Activated CD4-positive, CD25-positive, alpha-beta regulatory T cell (primary cell): ENCODE measurements around the gene ERBB4.
A peak's percentile ranks its signal among the peaks of the same experiment; 100 is the strongest.

Experiments used
- DNase-seq, 4 experiments: peaks; one replicate each; lab custom pipeline; 2025; lab: John Stamatoyannopoulos, UW

Gene ERBB4

GRCh38 chr2:212538305-212539071 lies at the start of gene ERBB4:
ERBB4 (minus strand) TSS chr2:212538802; CDS start chr2:212538530, 272 bp downstream.
- DNase-seq: no peak

- DNase-seq: no peak
Measured at GRCh38 chr2:212580117-212580516, 41.5 kb upstream of the ERBB4 start.

GRCh38 chr2:212556296-212556695 lies 17.7 kb upstream of the ERBB4 start:
- no peak for DNase-seq

GRCh38 chr2:212554233-212554632 lies 15.6 kb upstream of the ERBB4 start:
- DNase-seq: no peak

- no peak for DNase-seq
Measured at GRCh38 chr2:212549941-212550340, 11.3 kb upstream of the ERBB4 start.

DNA sequence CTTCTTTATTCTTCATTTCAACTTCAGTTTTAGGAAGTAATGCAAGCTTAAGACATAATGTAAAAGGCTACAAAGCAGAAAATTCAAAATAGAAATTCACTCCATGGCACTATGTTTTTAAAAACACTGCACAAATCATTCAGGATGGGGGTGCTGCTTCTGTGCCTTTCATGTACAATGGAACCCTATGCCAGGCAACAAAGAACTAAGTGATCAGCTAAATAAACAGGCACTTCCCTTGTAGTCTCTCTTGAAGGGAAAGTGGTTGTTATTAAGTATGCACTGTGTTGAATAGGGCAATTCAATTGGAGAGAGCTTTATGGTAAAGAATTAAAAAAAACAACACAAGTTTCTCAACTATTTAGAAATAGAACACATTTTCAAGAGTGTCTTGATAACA lies 10.9 kb upstream of the ERBB4 start:
- DNase-seq: no peak

DNA sequence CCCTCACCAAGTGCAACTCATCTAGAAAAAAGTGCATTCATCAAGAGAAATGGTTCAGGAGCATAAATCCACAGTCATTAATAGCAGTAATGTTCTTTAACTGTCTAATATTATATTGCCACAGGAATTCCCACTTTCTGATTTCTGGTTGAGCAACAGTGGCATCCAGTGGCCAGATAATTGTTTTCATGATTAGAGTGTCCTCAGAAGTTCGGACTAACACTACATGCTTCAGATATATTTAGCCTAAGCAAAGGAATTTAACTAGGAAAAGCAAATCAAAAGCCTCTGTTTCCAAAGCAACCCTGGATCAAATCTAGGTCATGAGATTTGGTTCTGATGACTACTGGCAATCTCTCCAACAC lies 9.8 kb upstream of the ERBB4 start:
- DNase-seq: no peak

DNA sequence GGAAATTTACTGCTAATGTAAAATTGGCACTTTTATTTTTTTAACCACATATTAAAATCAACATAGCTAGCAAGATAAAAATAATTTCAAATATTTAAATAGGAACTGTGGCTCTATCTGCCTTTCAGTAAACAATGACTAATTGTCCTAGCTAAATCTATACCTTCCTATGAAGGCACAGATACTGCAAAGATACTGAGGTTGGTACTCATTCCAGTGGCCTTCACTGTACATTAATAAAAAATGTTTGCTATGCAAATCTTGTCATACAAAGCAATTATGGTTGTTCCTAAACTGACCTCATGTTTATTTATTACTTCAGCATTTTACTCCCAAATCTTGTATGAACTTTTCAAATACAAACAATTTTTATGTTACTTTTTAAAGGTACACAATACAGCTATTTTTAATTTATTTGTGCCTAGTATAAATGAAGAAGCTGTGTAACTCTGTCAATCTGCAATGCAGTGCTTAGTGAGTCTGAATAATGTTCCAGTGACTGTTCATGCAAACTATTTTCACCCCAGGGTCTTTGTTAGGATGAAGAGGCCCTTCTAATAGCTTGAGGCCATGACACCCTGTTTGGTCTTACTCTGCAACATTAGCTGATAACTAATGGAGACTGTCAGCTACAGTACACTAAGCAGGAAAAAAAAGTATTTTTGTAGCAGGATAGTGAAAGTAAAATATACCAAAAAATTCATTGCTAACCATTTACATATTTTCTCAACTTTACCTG lies 9.3 kb upstream of the ERBB4 start:
- DNase-seq: no peak

DNA sequence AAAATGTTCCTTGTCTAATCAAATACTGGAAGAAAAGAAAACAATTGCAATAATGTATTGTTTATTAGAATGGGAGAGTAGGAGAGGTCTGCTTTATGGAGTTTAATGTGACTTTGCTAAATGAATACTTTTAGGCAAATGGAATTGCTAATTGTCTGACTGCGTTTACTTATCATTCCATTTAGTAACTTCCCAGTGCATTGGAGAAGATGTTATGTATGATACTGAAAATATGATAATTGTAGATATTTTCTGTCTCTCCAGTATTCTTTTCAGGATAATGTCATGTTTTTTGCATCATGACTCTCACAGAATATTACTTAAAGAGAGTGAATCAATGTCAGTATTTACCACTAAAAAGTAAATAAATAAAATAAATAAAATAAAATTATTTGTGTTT lies 8.1 kb upstream of the ERBB4 start:
- no peak for DNase-seq

- no peak for DNase-seq
Measured at GRCh38 chr2:212540341-212540740, 1.7 kb upstream of the ERBB4 start.

DNA sequence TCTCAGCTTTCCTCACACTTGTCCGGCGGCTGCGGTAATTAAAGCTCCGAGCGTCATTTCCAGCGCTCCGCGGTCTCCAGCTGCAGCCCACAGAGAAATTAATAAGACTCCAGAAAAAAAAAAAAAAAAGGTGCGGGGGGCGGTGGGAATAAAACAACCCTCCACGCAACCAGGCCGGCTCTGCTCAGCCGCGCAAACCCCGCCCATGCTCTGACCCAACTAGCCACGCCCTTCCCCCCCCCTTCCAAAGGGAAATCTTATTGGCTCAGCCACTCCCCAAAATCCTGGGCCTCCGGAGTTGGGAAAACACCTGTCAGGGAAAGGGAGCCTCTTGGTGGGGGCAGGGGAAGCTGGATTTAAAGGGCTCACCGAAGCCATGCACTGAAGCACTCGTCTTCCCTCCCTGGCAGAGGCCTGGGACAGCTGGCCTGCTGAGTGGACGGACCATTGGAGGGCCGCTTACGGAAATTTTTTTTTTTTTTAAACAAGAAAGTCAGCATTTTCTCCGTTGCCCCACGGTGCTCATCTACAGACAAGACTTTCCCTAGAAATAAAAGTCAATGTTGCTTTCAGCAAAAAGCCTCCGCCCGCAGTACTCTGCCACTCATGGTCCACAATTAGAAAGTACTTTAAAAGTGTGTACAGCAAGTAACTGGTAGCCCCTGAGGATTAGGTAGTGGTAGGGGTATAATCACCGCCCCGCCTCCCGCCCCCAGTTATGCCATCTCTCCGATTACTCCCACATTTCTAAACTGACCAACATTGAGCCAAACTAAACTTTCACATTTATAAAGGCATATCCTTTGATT lies 674 bp upstream of the ERBB4 start:
- DNase-seq: no peak

DNA sequence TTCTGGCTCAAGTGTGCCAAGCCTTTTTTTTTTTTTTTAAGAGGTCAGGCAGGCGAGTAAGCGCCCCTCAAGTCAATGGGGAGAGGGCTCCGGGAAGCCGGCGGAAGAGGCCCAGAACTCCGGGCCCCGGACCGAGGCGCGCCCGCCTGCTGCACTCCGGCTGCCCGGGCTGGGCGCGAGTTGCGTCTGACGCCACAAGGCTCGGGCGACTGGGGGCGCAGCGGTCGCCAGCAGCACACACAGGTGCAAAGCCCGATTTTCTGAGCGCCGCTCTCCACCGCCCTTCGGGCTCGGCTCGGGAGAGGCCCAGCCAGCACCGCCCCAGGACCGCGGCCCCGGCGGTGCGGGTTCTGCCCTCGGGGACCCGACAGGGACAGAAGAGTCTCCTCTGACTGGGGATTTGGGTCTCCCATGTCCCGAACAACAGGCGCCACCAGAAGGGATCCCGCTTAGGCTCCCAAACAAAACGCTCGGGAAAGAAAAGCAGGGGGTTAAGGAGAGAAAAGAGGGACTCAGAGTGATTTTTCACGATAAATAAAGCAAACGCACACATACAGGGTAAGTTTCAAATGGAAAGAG lies 787 bp downstream of the ERBB4 start:
- DNase-seq: peak in 1 of 4 experiments; percentile 1

DNA sequence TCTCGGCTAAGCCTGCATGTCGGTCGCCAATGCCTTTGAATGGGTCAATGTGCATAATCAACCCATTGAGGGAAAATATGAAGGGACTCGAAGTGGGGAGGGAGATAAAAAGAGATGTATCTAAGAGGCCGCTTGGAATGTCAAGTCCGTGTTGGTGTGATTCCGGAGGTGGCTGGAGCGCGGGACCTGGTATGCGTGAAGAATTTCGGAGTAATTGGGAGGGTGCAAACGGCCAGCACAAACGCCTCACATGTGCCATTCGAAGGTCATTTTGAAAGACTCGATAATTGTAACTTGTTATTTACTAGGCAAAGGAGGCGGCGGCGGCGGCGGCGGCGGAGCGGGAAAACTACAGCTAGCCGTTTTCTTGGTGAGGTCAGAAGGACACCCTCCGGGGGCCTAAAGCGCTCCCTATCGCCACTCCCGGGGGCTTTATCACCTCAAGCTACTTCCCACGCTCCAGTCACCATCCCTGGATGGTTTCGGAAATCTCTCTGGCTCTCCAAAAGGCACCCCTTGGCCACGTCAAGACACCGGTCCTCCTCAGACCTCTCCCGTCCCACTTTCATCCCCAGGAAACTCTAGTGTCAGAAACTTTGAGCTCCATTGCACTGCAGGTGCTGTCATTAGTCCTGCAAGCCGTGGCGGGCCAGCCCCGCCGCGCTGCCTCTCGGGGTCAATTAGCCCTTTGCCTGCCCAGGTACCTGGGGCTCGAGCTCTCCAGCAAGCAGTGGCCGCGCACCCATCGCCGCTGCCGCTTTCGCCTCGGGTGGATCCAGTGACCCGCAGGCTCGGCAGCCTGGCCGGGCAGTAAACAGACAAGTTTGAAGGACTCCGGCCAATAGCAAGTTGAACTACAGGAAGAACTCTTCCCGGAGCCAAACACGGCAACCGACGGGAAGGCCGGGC lies 1.5 kb downstream of the ERBB4 start:
- DNase-seq: no peak

GRCh38 chr2:212535996-212536816 lies 2.4 kb downstream of the ERBB4 start:
- no peak for DNase-seq

GRCh38 chr2:212534336-212534735 lies 4.3 kb downstream of the ERBB4 start:
- DNase-seq: no peak

GRCh38 chr2:212532585-212532984 lies 6.0 kb downstream of the ERBB4 start:
- no peak for DNase-seq

DNA sequence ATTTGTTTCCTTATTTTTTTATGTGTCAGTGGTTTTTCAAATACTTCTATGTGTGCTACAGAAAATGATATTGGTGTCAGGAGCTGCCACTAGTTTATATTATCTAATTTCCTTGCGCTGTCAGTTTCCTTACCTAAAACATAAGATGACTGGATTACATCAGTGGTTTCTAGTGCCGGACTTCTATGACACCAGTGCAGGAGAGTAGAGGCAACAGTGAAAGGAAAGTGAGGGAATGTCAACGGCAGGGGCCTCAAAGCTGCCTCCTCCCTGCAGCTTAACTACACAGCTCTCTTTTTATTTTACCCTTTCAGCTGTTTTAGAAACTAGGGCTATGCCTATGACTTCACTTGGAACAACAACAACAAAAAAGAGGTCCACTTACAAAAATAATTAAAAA lies 6.5 kb downstream of the ERBB4 start:
- no peak for DNase-seq

DNA sequence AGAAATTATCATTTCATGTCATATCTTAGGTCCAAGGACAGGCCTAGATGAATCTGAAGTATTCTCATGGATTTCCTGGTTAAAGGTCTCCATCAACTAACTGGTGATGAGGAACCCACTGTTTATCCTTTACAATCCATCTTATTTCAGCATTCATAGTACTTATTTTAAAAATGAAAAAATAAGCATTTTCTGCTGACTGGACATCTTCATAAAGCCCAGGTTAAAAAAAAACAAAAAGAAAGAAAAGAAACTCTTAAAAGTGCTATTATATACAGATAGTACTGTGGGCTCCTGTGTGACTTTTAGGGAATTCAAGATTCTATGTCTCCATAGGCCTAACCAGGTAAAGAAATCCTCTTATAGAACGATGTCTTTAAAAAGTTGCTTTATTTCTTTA lies 7.1 kb downstream of the ERBB4 start:
- DNase-seq: no peak

GRCh38 chr2:212530991-212531390 lies 7.6 kb downstream of the ERBB4 start:
- no peak for DNase-seq

- no peak for DNase-seq
Measured at GRCh38 chr2:212530373-212530772, 8.2 kb downstream of the ERBB4 start.
